C4-2B (cell line): ENCODE measurements around the gene ADCY9.
"Not testable (repeated sequence)": the region's sequence is repeated elsewhere in the genome, so short reads cannot be mapped to it uniquely, and the experiment has no call there.

Source experiments
- CTCF ChIP-seq: fragments of 450-650 bp; conservative IDR thresholded peaks from 2 replicates; pipeline ENCODE4 v1.5.1; 2017; ENCODE audit warnings: mild to moderate bottlenecking
- ZFX ChIP-seq: fragments of 450-650 bp; IDR thresholded peaks from 2 replicates; pipeline ENCODE4 v1.6.1; 2017

- TF ChIP-seq CTCF, ZFX: not testable (repeated sequence)
These were observed 189.1 kb downstream of the ADCY9 start for GRCh38 chr16:3927147-3927546.
